Measurements from ENCODE around the gene YIF1B.

DNA sequence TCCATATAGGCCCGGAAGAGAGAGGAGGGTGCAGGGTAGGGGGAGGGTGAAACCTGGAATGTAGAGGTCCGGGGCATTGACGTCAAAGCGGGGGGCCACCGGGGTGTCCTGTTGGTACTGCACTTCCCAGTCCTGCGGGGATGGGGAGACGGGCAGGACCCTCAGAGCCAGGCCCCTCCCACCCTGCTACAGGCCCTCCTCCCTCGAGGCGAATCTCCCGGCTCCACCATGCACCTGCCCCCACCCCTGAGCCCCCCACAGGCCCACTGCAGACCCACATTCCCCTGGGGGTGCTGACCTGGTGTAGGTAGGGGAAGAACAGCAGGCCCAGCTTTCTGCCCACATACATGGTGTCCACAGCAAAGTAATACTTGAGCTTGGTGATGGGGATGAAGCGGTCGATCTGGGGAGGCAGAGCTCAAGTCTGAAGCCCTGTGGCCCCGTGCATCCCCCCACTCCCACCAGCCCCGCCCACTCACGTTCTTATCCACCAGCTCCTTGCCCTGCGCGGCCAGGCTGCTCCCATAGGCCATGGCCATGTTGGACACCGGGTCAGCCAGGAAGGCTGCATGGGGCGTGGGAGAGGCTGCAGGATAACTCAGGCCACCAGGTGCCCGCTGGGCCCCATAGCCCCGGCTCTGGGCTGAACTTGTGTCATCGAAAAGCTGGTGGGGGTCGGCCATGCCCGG, 6.7 kb downstream of the YIF1B start:
- TF ChIP-seq, protein P1, sequence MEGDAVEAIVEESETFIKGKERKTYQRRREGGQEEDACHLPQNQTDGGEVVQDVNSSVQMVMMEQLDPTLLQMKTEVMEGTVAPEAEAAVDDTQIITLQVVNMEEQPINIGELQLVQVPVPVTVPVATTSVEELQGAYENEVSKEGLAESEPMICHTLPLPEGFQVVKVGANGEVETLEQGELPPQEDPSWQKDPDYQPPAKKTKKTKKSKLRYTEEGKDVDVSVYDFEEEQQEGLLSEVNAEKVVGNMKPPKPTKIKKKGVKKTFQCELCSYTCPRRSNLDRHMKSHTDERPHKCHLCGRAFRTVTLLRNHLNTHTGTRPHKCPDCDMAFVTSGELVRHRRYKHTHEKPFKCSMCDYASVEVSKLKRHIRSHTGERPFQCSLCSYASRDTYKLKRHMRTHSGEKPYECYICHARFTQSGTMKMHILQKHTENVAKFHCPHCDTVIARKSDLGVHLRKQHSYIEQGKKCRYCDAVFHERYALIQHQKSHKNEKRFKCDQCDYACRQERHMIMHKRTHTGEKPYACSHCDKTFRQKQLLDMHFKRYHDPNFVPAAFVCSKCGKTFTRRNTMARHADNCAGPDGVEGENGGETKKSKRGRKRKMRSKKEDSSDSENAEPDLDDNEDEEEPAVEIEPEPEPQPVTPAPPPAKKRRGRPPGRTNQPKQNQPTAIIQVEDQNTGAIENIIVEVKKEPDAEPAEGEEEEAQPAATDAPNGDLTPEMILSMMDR (IDR thresholded peaks at IDR 0.05 in 2 of 3, conservative IDR thresholded peaks at IDR 0.05 in 1 of 3; ENCODE audit: insufficient read depth in 2 of 3, low read depth in 1 of 3, low read length in 3 of 3): no peak
- TF ChIP-seq ZNF263 (CRISPR knock-in tag; IDR thresholded peaks at IDR 0.05; ENCODE audit: borderline replicate concordance) (no peak), NR2C2 (CRISPR knock-in tag; IDR thresholded peaks at IDR 0.05) (no peak), NR2C2 (tag; IDR thresholded peaks at IDR 0.05) (no peak), CREB1 (IDR thresholded peaks at IDR 0.05) (no peak), CREB1 (CRISPR knock-in tag; IDR thresholded peaks at IDR 0.05) (no peak), GABPA (tag; conservative IDR thresholded peaks at IDR 0.05; ENCODE audit: low read depth) (no peak), MTA3 (IDR thresholded peaks at IDR 0.05; ENCODE audit: borderline replicate concordance) (no peak), MAFG (tag; conservative IDR thresholded peaks at IDR 0.05) (no peak), EZH2 (IDR thresholded peaks at IDR 0.05; ENCODE audit: borderline replicate concordance, low read depth, low read length) (no peak), RFX5 (IDR thresholded peaks at IDR 0.05; ENCODE audit: low read depth, low read length) (no peak), CHD4 (IDR thresholded peaks at IDR 0.05; ENCODE audit: insufficient read depth, insufficient replicate concordance, low read depth, low read length, poor library complexity, severe bottlenecking) (no peak)
- TF ChIP-seq, protein P2, sequence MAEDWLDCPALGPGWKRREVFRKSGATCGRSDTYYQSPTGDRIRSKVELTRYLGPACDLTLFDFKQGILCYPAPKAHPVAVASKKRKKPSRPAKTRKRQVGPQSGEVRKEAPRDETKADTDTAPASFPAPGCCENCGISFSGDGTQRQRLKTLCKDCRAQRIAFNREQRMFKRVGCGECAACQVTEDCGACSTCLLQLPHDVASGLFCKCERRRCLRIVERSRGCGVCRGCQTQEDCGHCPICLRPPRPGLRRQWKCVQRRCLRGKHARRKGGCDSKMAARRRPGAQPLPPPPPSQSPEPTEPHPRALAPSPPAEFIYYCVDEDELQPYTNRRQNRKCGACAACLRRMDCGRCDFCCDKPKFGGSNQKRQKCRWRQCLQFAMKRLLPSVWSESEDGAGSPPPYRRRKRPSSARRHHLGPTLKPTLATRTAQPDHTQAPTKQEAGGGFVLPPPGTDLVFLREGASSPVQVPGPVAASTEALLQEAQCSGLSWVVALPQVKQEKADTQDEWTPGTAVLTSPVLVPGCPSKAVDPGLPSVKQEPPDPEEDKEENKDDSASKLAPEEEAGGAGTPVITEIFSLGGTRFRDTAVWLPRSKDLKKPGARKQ (CRISPR knock-in tag; IDR thresholded peaks at IDR 0.05): no peak
- TF ChIP-seq, protein P3, sequence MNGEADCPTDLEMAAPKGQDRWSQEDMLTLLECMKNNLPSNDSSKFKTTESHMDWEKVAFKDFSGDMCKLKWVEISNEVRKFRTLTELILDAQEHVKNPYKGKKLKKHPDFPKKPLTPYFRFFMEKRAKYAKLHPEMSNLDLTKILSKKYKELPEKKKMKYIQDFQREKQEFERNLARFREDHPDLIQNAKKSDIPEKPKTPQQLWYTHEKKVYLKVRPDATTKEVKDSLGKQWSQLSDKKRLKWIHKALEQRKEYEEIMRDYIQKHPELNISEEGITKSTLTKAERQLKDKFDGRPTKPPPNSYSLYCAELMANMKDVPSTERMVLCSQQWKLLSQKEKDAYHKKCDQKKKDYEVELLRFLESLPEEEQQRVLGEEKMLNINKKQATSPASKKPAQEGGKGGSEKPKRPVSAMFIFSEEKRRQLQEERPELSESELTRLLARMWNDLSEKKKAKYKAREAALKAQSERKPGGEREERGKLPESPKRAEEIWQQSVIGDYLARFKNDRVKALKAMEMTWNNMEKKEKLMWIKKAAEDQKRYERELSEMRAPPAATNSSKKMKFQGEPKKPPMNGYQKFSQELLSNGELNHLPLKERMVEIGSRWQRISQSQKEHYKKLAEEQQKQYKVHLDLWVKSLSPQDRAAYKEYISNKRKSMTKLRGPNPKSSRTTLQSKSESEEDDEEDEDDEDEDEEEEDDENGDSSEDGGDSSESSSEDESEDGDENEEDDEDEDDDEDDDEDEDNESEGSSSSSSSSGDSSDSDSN (IDR thresholded peaks at IDR 0.05; ENCODE audit: borderline replicate concordance in 1 of 2, low read depth in 2 of 2, low read length in 2 of 2): no peak

Data from K562 (cell line).